Central memory CD8-positive, alpha-beta T cell (primary cell): Measurements from ENCODE around the gene ACSS1.
A peak's percentile ranks its signal among the peaks of the same experiment; 100 is the strongest.

ENCODE experiments used
- ATAC-seq: fragments of 150-1000 bp; cut with Tn5 transposase; replicated peaks from 2 replicates; pipeline ENCODE4 v1.10.0; 2022; ENCODE audit warnings: mild to moderate bottlenecking, moderate FRiP score, moderate number of reproducible peaks; ENCODE audit not compliant: poor library complexity, severe bottlenecking; ENCODE audit errors: extremely low read depth
- DNase-seq, 2 donors: peaks; one replicate each; pipeline ENCODE4 v3.0.0; 2021; ENCODE audit warnings: low spot score in 2 of 2
- H3K27ac Mint-ChIP-seq: one replicate; pipeline ENCODE4 v1.8.0; 2022; ENCODE audit warnings: low read depth, mild to moderate bottlenecking, moderate library complexity, mixed read lengths
- H3K27me3 Mint-ChIP-seq: one replicate; pipeline ENCODE4 v1.8.0; 2022; ENCODE audit warnings: mixed read lengths
- H3K36me3 Mint-ChIP-seq: one replicate; pipeline ENCODE4 v1.8.0; 2022; ENCODE audit warnings: mild to moderate bottlenecking, moderate library complexity, mixed read lengths; ENCODE audit not compliant: insufficient read depth
- H3K4me1 Mint-ChIP-seq: one replicate; pipeline ENCODE4 v1.8.0; 2022; ENCODE audit warnings: mixed read lengths
- H3K4me3 Mint-ChIP-seq: one replicate; pipeline ENCODE4 v1.8.0; 2022; ENCODE audit warnings: mild to moderate bottlenecking, moderate library complexity, mixed read lengths
- H3K9me3 Mint-ChIP-seq: one replicate; pipeline ENCODE4 v1.8.0; 2022; ENCODE audit warnings: mixed read lengths

The ACSS1 gene

DNA sequence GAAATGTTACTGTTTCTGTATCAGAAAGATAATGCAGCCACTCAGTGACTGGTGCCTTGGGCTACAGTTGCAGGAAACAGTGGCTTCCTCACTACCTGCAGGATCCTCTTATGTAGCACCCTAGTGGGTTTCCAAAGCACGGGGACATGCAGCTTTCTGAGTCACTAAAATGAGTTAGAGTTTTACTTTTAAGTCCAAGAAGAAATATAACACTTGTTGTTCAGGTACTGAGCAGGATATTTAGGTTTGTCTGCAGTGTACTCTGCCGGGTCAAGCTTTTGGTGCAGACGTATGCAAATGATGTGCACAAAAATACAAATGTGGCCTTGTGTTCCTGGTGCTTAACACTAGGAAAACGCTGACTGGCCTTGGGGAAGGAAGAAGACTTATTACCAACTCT lies 22.0 kb downstream of the ACSS1 start:
- peaks cover 8% of the 10 kb centered on the region for H3K36me3 Mint-ChIP-seq
- DNase-seq (no peak), ATAC-seq (no peak)
- no peaks in the 10 kb centered on the region for H3K9me3 Mint-ChIP-seq
- no peak overlapping the region for H3K4me3 Mint-ChIP-seq
- no peak overlapping the region for H3K27ac Mint-ChIP-seq
- peaks cover 54% of the 10 kb centered on the region for H3K4me1 Mint-ChIP-seq
- no peaks in the 10 kb centered on the region for H3K27me3 Mint-ChIP-seq

DNA sequence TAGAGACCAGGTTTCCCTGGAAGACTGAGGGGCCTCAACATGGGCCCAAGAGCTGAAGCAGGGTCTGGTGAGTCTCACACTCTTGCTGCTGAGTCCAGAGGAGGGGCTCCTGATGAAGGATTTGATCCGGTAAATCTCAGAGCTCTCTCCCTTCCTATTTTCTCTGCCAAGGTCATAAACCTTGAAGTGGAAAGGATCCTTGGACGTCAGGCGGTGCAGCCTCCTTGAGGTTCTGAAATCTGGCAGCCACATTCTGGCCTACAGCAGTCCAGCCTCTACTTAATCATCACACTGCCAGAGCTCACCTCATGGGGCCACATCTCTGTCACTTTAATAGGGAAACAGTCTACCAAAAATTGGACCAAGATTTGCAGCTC lies 24.0 kb downstream of the ACSS1 start:
- Mint-ChIP-seq H3K27me3 (no peaks in the 10 kb centered on the region), H3K27ac (no peak overlapping the region), H3K9me3 (no peaks in the 10 kb centered on the region), H3K4me3 (no peak overlapping the region), H3K36me3 (peaks cover 8% of the 10 kb centered on the region), H3K4me1 (peaks cover 68% of the 10 kb centered on the region)
- DNase-seq, result no peak
- ATAC-seq, result no peak

DNA sequence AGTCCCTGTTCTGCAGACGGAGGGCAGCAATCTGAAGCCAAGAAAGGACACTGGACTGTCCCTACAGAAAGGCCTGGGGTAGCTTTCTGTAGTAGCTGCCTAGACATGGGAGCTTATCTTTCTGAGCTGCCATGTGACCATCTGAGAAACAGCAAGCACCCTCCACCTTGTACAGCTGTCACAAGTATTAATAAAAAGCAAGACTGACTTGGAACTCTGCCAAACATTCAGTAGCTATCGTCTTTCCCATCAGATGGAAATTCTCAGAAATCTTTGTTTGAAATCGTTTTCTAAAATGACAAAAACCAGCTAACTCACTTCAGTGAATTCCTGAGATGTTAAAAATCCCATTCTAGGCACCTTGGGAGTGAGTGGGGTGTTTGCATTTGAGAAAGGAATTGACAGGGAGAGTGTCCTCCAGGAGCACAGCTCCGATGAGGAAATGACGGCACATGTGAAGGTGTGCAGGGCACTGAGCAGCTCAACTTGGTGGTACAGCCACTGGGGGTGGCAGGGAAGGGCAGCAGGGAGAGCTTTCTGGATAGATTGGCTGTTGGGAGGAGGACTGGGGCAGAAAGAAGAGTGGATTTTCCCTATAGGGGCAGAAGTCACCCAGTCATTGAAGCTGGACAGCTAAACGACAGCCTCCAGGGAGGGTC lies 24.5 kb downstream of the ACSS1 start:
- H3K9me3 Mint-ChIP-seq, result no peaks in the 10 kb centered on the region
- no peak overlapping the region for H3K27ac Mint-ChIP-seq
- H3K4me1 Mint-ChIP-seq, result peaks cover 62% of the 10 kb centered on the region

DNA sequence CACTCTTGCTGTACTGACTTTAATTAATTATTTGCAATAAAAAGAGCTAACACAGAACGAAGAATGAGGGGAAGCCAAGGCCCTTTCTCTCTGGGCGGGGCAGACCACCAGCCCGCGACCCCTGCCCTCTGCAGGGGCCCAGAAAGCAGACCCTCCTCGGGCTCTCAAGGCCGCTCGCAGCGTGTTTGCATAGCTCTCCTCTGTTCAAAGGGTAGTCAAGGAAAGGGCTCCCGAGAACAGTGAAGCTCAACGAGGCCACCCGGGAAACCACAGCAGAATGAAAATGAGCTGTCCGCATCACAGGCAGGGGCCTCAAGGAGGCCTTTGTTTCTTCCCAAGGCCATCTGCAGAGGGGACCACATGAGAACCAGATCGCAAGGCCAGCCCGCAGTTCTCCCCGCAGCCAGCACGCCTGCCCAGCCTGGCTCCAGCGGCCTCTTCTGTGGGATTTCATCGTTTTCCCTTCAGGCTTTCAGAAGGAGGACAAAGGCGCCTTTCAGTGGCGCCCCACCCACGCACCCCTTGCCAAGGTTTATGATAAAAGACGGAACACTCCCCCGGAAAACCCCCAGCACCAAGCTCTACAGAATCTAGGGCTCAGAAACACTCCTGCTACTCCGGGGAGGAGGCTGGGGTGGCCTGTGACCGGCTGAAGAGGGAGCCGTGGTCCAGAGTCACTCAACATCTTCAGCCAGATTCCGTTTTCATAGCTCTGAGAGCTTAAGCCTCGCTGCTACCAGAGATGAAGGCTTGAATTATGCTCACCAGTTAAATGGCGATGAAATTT lies 25.3 kb downstream of the ACSS1 start:
- ATAC-seq (no peak), DNase-seq (no peak)
- H3K36me3 Mint-ChIP-seq, result peaks cover 13% of the 10 kb centered on the region
- no peak overlapping the region for H3K4me3 Mint-ChIP-seq
- peaks cover 56% of the 10 kb centered on the region for H3K4me1 Mint-ChIP-seq
- H3K27ac Mint-ChIP-seq, result no peak overlapping the region
- no peaks in the 10 kb centered on the region for H3K27me3 Mint-ChIP-seq
- no peaks in the 10 kb centered on the region for H3K9me3 Mint-ChIP-seq

More for the DNA sequence above, 24.5 kb downstream of the ACSS1 start:
- Mint-ChIP-seq H3K36me3 (peaks cover 9% of the 10 kb centered on the region), H3K4me3 (no peak overlapping the region), H3K27me3 (no peaks in the 10 kb centered on the region)
- ATAC-seq, result no peak
- no peak for DNase-seq

DNA sequence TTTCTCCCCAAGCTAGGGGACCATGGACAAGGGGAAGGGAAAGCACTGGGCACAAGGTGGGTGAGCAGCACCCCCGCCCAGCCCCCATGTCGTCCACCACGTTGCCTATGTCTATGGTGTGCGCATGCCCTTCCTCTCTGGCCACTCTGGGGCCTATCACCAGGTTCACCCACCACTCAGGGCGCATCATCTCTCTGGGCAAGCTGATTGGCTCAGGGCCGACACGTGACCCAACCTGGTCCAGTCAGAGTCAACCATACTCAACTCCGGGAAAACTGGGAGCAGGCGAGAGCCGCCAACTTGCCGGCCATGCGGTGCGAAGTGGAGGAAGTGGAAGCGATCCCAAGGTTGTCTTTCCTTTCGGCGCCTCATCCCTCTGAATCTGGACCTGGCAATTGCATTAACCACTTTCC lies 25.9 kb downstream of the ACSS1 start:
- Mint-ChIP-seq H3K4me1 (peaks cover 56% of the 10 kb centered on the region), H3K36me3 (peaks cover 19% of the 10 kb centered on the region), H3K4me3 (no peak overlapping the region), H3K27me3 (no peaks in the 10 kb centered on the region), H3K27ac (no peak overlapping the region), H3K9me3 (no peaks in the 10 kb centered on the region)
- DNase-seq (no peak), ATAC-seq (no peak)

DNA sequence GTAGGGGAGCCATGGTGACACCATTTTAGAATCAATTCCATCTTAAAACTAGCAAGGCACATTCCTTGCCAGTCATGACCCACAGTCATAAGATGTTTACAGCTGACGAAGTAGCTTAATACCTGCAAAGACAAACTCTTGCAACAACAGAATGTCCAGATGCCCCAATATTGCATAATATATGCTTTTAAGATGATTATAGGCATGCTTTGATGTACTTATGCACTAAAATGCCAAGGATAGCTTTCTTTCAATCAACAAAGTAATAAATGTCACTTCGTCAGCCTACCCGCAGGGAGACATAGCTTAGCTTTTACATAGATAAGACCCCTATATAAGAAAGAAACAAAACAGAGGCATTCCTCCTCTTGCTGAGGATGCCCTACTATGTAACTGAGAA lies 26.7 kb downstream of the ACSS1 start:
- H3K4me3 Mint-ChIP-seq, result no peak overlapping the region
- peak overlapping the region; percentile 19 for H3K27ac Mint-ChIP-seq
- no peak for DNase-seq
- no peak for ATAC-seq
- H3K27me3 Mint-ChIP-seq, result no peaks in the 10 kb centered on the region
- no peaks in the 10 kb centered on the region for H3K9me3 Mint-ChIP-seq
- peaks cover 18% of the 10 kb centered on the region for H3K36me3 Mint-ChIP-seq
- peaks cover 50% of the 10 kb centered on the region for H3K4me1 Mint-ChIP-seq

DNA sequence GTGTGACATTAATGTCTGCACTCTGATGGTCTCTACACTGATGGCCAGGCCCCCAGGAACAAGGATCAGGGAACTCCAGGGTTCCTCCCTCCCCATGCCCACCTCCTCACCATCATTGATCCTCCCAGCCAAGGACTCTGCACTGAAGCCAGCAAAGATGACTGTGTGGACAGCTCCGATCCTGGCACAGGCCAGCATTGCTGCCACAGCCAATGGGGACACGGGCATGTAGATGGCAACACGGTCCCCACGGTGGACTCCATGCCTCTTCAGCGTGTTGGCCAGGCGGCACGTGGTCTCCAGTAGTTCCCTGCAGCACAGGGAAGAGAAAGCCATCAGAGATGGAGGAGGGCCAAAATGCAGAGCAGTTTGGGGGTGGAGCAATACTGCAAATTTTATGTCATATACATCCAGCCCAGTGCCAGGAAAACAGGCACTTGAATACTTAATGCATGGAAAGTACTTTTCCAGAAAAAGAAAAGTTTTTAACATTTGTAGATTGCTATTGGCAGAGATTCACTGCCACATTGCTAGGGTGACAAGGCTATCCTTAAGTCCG lies 27.2 kb downstream of the ACSS1 start:
- Mint-ChIP-seq H3K27me3 (no peaks in the 10 kb centered on the region), H3K36me3 (peaks cover 17% of the 10 kb centered on the region), H3K4me3 (no peak overlapping the region), H3K27ac (peak overlapping the region; percentile 11), H3K4me1 (peaks cover 45% of the 10 kb centered on the region), H3K9me3 (no peaks in the 10 kb centered on the region)
- ATAC-seq (no peak), DNase-seq (no peak)

DNA sequence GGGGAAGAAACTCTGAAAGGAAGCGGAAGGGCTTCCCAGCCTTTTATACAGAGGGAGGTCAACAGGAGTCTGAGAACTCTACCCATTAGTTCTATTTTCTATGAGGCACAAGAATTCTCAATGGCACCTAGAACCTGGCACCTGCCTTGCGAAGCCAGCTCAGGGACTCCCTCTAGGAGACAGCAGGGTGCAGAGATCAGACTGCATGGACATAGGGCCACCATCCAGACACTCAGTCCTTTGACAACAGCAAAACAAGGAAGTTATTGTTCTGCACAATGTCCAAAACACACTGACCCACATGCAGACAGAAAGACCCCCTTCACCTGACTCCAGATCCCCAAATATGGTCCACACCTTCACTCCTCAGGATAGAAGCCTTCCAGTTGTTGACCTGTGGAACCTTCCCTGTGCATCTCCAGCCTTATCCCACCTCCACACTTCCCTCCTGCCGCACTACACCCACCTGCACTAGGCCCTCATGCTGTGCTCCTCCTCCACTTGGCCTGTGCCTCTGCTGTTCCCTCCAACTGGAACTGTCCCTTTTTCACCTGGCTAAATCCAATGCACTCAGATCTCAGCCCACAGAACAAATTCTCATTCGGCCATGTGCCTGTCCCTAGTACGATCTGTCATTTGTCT lies 27.8 kb downstream of the ACSS1 start:
- peak overlapping the region; percentile 11 for H3K27ac Mint-ChIP-seq
- no peaks in the 10 kb centered on the region for H3K9me3 Mint-ChIP-seq
- H3K4me3 Mint-ChIP-seq, result no peak overlapping the region
- ATAC-seq (no peak), DNase-seq (no peak)
- peaks cover 17% of the 10 kb centered on the region for H3K36me3 Mint-ChIP-seq
- H3K27me3 Mint-ChIP-seq, result no peaks in the 10 kb centered on the region
- H3K4me1 Mint-ChIP-seq, result peaks cover 39% of the 10 kb centered on the region

DNA sequence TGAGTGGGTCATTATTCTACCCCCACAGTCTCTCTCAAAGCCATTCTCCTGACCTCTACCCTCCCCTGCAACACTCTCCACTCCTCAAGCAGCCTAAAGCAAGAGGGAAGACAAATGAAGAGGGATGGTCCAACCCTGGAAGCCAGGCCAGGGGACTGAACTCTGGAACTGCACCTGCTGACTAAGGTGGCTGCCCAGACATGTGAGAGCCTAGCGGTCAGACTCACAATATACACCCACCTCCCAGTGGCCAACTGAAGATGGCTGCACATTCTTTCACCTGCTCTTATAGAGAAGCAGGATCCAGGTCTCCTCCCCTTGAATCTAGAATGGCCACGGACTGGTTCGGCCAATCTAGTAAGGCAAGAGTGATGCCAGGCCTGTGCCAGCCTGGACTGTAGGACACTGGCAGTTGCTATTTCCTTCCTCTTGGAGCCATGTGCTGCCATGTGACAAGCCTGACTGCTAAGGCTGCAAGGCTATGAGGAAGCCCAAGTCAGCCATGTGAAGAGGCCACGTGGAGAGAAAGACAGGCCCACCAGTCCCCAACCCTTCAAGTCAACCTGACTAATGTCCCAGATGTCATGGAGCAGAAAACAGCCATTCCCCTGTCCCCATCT lies 31.8 kb downstream of the ACSS1 start:
- peak overlapping the region; percentile 10 for H3K27ac Mint-ChIP-seq
- H3K36me3 Mint-ChIP-seq, result peaks cover 19% of the 10 kb centered on the region

DNA sequence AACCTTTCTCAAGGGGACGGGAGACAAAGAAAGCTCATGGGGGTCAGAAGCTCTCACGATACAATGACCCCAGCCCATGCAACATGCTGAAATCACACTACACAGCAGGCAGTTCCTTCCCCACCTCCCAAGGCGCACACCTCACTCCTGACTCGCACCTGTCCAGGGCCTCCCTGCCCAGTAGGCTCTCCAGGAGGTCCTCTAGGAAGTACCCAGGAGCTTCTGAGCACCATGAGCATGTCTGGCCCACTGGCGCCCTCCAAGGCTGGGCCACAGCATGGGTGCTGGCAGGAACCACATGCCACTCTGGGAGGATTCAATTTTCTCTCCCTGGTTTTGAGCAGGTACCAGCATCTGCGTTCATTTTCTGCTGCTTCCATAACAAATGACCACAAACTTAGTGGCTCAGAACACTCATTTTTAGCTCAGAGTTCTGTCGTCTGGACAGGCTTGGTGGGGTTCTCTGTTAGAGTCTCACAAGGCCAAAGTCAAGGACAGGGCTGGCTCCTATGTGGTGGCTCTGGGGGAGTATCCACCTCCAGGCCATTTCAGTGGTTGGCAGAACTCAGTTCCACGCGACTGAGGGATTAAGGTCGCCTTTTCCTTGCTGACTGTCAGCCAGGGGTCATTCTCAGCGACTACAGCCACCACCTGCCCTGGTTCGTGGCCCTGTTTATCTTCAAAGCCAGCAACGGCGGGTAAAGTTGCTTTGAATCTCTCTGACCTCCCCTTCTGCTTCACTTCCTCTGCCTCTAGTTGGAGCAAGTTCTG lies 32.7 kb downstream of the ACSS1 start:
- no peak for ATAC-seq
- Mint-ChIP-seq H3K4me1 (peaks cover 33% of the 10 kb centered on the region), H3K27ac (no peak overlapping the region), H3K27me3 (no peaks in the 10 kb centered on the region), H3K4me3 (no peak overlapping the region), H3K9me3 (no peaks in the 10 kb centered on the region), H3K36me3 (peaks cover 16% of the 10 kb centered on the region)
- DNase-seq, result no peak

More for the DNA sequence above, 31.8 kb downstream of the ACSS1 start:
- Mint-ChIP-seq H3K4me1 (peaks cover 41% of the 10 kb centered on the region), H3K4me3 (no peak overlapping the region), H3K27me3 (no peaks in the 10 kb centered on the region), H3K9me3 (no peaks in the 10 kb centered on the region)
- DNase-seq, result no peak
- ATAC-seq, result no peak

DNA sequence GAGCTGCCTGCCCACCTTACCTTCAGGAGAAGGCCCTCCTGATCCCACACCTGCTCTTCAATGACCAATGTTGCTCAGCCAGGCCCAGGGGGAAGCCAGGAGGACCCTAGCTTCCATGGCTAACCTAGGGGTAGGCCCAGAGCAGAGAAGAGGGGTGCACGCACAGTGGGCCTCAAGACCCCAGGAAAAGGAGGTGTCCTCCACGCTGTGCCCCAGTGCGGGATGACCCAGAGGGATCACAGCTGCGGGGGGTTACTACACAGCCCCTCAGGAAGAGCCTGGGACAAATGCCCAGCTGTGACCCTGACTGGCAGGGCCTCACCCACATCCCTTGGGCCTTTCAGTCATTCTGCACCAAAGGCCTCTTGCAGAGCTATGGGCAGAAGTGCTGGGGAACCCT lies 33.8 kb downstream of the ACSS1 start:
- no peak for ATAC-seq
- H3K9me3 Mint-ChIP-seq, result no peaks in the 10 kb centered on the region
- H3K4me1 Mint-ChIP-seq, result peaks cover 24% of the 10 kb centered on the region
- no peak overlapping the region for H3K27ac Mint-ChIP-seq
- H3K4me3 Mint-ChIP-seq, result no peak overlapping the region
- H3K27me3 Mint-ChIP-seq, result no peaks in the 10 kb centered on the region
- no peak for DNase-seq
- peaks cover 22% of the 10 kb centered on the region for H3K36me3 Mint-ChIP-seq

DNA sequence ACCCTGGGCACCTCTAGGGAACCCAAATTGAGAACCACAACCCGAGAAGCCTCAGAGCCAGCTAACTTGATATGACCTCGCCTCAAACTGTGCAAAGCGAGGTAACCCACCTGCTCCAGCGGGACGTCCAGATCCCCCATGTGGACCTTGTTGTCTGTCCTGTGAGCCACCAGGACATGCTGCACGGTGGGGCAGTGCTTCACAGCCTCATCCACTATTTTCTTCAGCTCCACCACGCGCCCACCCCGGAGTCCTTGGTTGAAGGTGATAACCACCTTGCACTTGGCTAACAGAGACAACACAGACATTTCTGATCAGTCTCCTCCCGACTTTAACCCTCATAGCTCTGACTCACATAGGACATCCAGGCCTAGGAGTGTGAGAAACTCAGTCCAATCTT lies 34.6 kb downstream of the ACSS1 start:
- no peak for DNase-seq
- Mint-ChIP-seq H3K27ac (no peak overlapping the region), H3K36me3 (peaks cover 23% of the 10 kb centered on the region), H3K4me1 (peaks cover 24% of the 10 kb centered on the region), H3K4me3 (no peak overlapping the region), H3K27me3 (no peaks in the 10 kb centered on the region), H3K9me3 (no peaks in the 10 kb centered on the region)
- no peak for ATAC-seq
